ENCODE data around the gene TTC22. TPM values are rescaled to one million over a fixed set of nuclear protein-coding genes. Genes with fewer than 3 reads are reported as not detected.
A peak's percentile ranks its signal among the peaks of the same experiment; 100 is the strongest.
"Not testable (repeated sequence)": the region's sequence is repeated elsewhere in the genome, so short reads cannot be mapped to it uniquely, and the experiment has no call there.

TTC22 gene
- total RNA-seq, 1 experiment from 2014 or later: not detected

GRCh38 chr1:54777011-54777410 is 24.1 kb downstream of the TTC22 start:
- Histone ChIP-seq H3K27me3 (replicated peaks) (peaks cover 15% of the 10 kb centered on the region; the same call in 1 of the 2 replicates), H3K27ac (no peak overlapping the region), H3K4me1 (replicated peaks) (no peaks in the 10 kb centered on the region; the same call in 1 of the 2 replicates), H3K4me3 (no peak overlapping the region), H3K9me3 (replicated peaks) (no peaks in the 10 kb centered on the region), H3K36me3 (no peaks in the 10 kb centered on the region)
- no peak for DNase-seq (ENCODE audit: low read depth in 1 of 2, low spot score in 2 of 2)

DNA sequence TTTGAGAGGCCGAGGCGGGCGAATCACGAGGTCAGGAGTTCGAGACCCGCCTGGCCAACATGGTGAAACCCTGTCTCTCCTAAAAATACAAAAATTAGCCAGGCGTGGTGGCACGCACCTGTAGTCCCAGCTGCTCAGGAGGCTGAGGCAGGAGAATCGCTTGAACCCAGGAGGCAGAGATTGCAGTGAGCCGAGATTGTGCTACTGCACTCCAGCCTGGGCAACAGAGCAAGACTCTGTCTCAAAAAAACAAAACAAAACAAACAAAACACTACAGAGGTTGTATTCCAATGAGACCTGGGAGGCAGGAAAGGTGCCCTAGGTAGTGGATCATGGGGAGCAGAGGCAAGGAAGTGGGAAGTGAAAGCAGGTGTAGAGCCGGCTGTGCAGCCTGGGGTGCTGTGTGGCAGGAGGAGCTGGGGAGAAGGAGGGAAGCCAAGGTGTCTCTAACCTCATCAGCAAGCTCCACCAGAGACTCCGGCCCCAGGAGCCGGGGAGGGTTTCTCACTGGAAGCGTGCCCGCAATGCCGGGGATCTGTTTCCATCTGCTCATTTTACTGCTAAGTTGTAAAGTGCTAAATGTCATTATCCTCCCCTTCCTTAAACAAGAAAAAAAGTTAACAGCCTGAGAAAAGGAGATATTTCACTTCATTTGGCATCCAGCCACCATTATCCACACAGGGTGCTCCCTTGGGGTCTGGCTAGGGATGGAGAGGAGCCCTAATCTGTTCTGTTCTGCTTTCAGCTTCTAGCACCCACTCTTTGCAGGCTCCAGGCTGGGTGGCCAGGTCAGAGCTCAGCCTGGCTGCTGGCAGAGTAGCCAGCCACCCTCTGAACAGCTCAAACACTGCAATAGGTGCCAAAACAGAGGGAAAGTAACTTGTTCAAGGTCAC is 25.0 kb downstream of the TTC22 start:
- not testable (repeated sequence) for H3K36me3 ChIP-seq, H3K27ac ChIP-seq

DNA sequence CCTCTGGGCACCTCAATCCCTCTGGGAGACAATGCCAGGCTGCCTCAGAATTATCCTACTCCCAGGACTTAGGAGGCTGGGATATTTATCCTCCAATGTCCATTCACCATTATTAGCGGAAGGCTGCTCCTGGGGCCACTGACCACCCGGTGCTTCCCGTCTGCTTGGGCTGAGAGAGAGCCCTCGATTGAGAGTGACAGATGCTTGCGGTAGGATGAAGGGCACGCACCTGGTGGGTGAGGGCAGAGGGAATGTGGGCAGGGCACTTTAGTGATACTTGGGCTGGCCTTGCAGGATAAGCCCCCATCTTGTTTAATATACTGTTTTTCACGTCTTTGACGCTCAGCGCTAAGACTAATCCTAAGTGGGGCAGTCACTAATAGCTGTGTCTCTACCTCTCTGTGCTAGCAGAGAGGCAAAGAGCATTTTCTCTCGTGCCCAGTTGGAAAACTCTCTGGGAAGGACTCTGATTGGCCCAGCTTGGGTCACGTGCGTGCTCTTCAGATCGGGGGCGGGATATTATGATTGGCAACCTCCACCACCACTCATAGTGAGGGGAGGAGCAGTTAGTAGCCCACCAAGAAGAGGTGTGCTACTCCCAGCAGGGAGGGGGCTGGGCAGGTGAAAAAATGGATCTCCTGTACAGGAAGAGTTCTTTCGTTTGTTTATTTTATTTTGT is 26.2 kb downstream of the TTC22 start:
- DNase-seq (ENCODE audit: low read depth in 1 of 2, low spot score in 2 of 2): peak in 1 of 2 experiments; percentile 16
- no peaks in the 10 kb centered on the region for H3K36me3 ChIP-seq
- no peak overlapping the region for H3K4me3 ChIP-seq
- H3K27me3 ChIP-seq (replicated peaks): no peaks in the 10 kb centered on the region
- H3K4me1 ChIP-seq (replicated peaks): no peaks in the 10 kb centered on the region; the same call in 1 of the 2 replicates
- no peaks in the 10 kb centered on the region for H3K9me3 ChIP-seq (replicated peaks)
- no peak overlapping the region for H3K27ac ChIP-seq

More for the DNA sequence above, 25.0 kb downstream of the TTC22 start:
- H3K9me3 ChIP-seq (replicated peaks); H3K4me3 ChIP-seq; H3K27me3 ChIP-seq (replicated peaks); DNase-seq (ENCODE audit: low read depth in 1 of 2, low spot score in 2 of 2); H3K4me1 ChIP-seq (replicated peaks): not testable (repeated sequence)

GRCh38 chr1:54772951-54773350 is 28.2 kb downstream of the TTC22 start:
- no peak for DNase-seq (ENCODE audit: low read depth in 1 of 2, low spot score in 2 of 2)
- Histone ChIP-seq H3K4me1 (replicated peaks) (no peaks in the 10 kb centered on the region; the same call in 1 of the 2 replicates), H3K4me3 (no peak overlapping the region), H3K27ac (no peak overlapping the region), H3K9me3 (replicated peaks) (no peaks in the 10 kb centered on the region), H3K27me3 (replicated peaks) (no peaks in the 10 kb centered on the region), H3K36me3 (no peaks in the 10 kb centered on the region)

DNA sequence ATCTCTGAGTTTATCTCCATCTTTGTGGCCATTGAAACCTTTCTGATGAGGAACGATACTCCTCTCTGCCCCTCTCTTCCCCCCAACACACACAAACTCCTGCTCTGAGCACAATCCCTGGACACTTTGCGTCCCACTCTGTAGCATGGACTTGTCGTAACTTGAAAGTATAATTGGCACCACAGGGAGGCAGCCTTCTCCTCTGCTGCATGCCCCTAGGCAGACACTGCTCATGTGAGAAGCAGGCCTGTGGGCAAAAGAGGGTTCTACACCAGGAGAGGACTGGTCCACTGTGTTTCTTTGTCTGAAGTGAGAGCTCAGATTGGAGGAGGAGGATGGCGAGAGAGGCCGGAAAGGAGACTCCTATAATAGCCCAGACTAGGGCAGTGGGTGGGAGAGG is 33.0 kb downstream of the TTC22 start:
- Histone ChIP-seq H3K36me3 (0 out of 2 replicates have a peak, but pooled peaks cover 4% of the 10 kb centered on the region), H3K27ac (no peak overlapping the region), H3K9me3 (replicated peaks) (no peaks in the 10 kb centered on the region), H3K27me3 (replicated peaks) (no peaks in the 10 kb centered on the region), H3K4me1 (replicated peaks) (no peaks in the 10 kb centered on the region), H3K4me3 (no peak overlapping the region)
- no peak for DNase-seq (ENCODE audit: low read depth in 1 of 2, low spot score in 2 of 2)

DNA sequence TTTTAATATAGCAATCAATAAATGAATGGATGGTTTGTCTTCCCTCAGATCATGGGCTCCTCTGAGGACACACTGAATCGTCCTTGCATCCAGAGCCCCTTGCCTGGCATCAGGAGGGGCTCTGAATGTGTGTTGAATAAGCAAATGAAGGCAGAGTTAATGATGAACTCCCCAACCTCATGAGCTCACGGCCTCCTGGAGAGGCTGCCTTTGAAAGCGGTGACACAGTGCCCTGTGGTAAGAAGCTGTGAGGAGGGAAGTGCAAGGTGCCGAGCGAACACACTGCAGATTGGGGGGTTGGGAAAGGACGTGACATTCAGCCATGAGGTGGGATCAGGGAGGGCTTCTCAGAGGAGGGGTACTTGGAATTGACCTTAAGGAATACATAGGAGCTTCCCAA is 33.6 kb downstream of the TTC22 start:
- Histone ChIP-seq H3K27me3 (replicated peaks) (no peaks in the 10 kb centered on the region), H3K4me1 (replicated peaks) (no peaks in the 10 kb centered on the region), H3K27ac (no peak overlapping the region), H3K4me3 (no peak overlapping the region), H3K9me3 (replicated peaks) (no peaks in the 10 kb centered on the region), H3K36me3 (0 out of 2 replicates have a peak, but pooled peaks cover 4% of the 10 kb centered on the region)
- no peak for DNase-seq (ENCODE audit: low read depth in 1 of 2, low spot score in 2 of 2)

DNA sequence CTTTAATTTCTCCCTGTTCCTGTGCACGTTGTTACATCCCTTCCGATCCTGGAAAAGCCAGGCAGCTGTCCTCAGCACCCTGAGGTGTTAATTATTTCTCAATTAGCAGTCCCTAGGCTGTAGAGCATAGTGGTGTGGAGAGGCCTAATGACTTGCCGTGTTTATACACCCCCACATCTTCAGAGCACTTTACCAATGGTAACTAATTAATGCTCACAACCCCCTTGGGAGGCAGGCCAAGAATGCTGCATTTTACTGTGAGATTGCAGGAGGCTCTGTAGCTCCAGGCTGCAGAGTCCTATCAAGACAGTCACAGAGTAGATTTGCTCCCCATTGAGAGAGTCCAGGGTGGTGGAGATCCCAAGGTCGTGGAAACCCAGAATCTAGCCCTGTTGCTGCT is 34.4 kb downstream of the TTC22 start:
- Histone ChIP-seq H3K36me3 (0 out of 2 replicates have a peak, but pooled peaks cover 4% of the 10 kb centered on the region), H3K9me3 (replicated peaks) (no peaks in the 10 kb centered on the region)

DNA sequence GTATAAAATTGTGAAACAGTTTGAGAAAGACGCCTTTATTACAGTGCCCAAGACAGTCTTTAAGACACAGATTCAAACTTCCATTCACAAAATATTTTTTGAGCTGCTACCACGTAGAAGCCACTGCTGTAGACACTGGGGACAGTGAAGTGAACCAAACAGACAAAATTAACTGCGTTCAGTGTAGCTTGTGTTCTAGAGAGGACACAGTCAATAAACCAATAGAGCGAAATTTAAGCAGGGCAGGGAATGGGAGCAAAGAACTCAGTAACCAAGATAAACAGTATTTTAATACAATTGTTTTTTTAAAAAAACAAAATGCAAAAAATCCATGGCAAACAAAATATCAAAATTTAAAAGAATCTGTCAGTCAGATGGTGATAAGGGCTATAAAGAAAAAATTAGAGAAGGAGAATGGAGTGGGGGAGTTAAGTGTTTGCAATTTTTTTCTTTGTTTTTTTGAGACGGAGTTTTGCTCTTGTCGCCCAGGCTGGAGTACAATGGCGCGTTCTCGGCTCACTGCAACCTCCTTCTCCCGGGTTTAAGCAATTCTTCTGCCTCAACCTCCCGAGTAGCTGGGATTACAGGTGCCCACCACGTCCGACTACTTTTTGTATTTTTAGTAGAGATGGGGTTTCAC is 36.1 kb downstream of the TTC22 start:
- Histone ChIP-seq H3K36me3 (0 out of 2 replicates have a peak, but pooled peaks cover 4% of the 10 kb centered on the region), H3K27me3 (replicated peaks) (no peaks in the 10 kb centered on the region), H3K4me3 (peak overlapping the region; percentile 71), H3K9me3 (replicated peaks) (no peaks in the 10 kb centered on the region), H3K4me1 (replicated peaks) (no peaks in the 10 kb centered on the region), H3K27ac (peak overlapping the region; percentile 14; the same call in 1 of the 2 replicates)
- DNase-seq (ENCODE audit: low read depth in 1 of 2, low spot score in 2 of 2): no peak

More for the DNA sequence above, 34.4 kb downstream of the TTC22 start:
- no peaks in the 10 kb centered on the region for H3K4me1 ChIP-seq (replicated peaks)
- H3K27me3 ChIP-seq (replicated peaks): no peaks in the 10 kb centered on the region
- H3K4me3 ChIP-seq: no peak overlapping the region
- no peak for DNase-seq (ENCODE audit: low read depth in 1 of 2, low spot score in 2 of 2)
- H3K27ac ChIP-seq: no peak overlapping the region

GRCh38 chr1:54764133-54764921 is 36.8 kb downstream of the TTC22 start, which contains the start of gene PARS2:
Gene PARS2 (minus strand): TSS chr1:54764523. CDS start chr1:54759161, 5,362 bp downstream.
- Histone ChIP-seq H3K9me3 (replicated peaks) (no peaks in the 10 kb centered on the region), H3K4me3 (peak within 1 kb of the TSS; percentile 71), H3K27ac (peak within 1 kb of the TSS; percentile 28), H3K4me1 (replicated peaks) (no peaks in the 10 kb centered on the region), H3K27me3 (replicated peaks) (no peaks in the 10 kb centered on the region), H3K36me3 (0 out of 2 replicates have a peak, but pooled peaks cover 4% of the 10 kb centered on the region)
- DNase-seq (ENCODE audit: low read depth in 1 of 2, low spot score in 2 of 2): peak; percentile 97 to 99

DNA sequence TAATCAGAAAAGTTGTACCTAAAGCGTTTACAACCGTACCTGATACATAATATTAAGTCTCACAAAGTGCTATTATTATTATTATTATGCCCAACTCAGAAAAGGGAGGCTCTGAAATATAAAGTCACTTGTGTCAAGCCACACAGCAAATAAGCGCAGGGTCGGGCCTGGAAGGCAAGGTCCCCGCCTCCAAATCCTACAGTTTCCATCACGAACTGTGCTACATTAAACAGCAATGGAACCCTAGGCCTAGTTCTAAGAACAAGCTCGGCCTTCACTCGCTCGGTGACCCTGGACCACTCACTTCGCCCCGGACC is 37.3 kb downstream of the TTC22 start:
- H3K4me3 ChIP-seq: peak overlapping the region; percentile 71
- peak overlapping the region; percentile 28 for H3K27ac ChIP-seq
- H3K27me3 ChIP-seq (replicated peaks): no peaks in the 10 kb centered on the region
- 0 out of 2 replicates have a peak, but pooled peaks cover 4% of the 10 kb centered on the region for H3K36me3 ChIP-seq
- DNase-seq (ENCODE audit: low read depth in 1 of 2, low spot score in 2 of 2): no peak
- H3K9me3 ChIP-seq (replicated peaks): no peaks in the 10 kb centered on the region
- H3K4me1 ChIP-seq (replicated peaks): no peaks in the 10 kb centered on the region

DNA sequence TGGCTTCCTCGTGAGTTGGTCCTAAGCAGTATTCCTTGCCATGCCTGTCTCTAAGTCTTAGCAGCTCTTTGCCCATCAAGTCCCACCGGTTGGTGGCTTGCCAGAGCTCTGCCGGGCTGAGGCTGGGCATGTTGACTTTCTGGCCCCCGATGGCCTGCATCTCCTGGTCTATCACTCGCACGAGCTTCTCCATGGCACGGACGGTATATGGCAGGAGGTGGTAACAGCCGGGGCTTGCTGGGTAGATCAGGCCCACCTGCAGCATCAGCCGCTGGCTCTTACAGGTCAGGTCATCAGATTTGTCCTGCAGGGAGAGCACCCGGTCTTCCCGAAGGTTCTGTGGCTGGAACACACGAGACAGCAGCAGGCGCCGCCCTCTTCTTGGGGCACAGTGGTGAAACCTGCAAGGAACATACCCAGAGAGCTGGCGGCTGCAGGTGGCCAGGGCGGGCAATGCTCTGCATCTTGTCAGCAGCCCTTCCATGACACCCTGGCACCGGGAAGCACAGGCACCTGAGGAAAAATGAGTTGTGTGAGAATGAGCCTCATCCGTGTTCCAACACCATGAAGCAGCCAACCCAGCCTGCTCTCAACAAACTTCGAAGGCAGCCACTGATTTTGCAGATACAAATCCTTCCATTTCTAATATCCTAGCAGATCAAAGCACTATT is 42.3 kb downstream of the TTC22 start:
- no peak for DNase-seq (ENCODE audit: low read depth in 1 of 2, low spot score in 2 of 2)
- Histone ChIP-seq H3K4me3 (no peak overlapping the region), H3K27ac (no peak overlapping the region), H3K9me3 (replicated peaks) (no peaks in the 10 kb centered on the region), H3K4me1 (replicated peaks) (no peaks in the 10 kb centered on the region), H3K36me3 (peaks cover 9% of the 10 kb centered on the region), H3K27me3 (replicated peaks) (no peaks in the 10 kb centered on the region)

DNA sequence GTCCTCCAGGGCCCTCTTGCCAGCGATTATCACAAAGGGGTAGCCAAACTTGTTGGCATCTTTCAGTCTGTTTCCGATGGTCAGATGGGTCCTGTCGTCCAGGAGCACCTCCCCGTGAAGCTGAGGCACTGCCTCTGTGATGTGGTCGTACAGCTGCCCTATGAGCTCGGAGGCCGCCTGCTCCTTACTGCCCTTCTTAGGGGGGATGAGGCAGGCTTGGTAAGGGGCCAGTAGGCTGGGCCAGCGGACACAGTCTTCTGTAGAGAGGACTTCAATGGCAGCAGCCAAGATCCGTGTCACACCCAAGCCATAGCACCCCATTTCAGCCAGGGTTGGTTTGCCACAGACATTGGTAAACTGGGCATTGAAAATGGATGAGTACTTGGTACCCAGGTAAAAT is 43.3 kb downstream of the TTC22 start:
- no peak for DNase-seq (ENCODE audit: low read depth in 1 of 2, low spot score in 2 of 2)
- Histone ChIP-seq H3K4me3 (no peak overlapping the region), H3K36me3 (peaks cover 9% of the 10 kb centered on the region), H3K9me3 (replicated peaks) (no peaks in the 10 kb centered on the region), H3K27me3 (replicated peaks) (no peaks in the 10 kb centered on the region), H3K4me1 (replicated peaks) (no peaks in the 10 kb centered on the region), H3K27ac (no peak overlapping the region)

Measured in SJSA1 (cell line).